HFF-Myc (cell line): ENCODE data around the gene RTF2.

ENCODE experiments used
- DNase-seq: peaks from one replicate; pipeline ENCODE4 v3.0.0-alpha.2; 2011; ENCODE audit warnings: low read depth; ENCODE audit errors: extremely low read depth
- H3K4me3 ChIP-seq: replicated peaks from 2 replicates; pipeline ENCODE4 v1.5.1; 2011; ENCODE audit warnings: low read depth, mild to moderate bottlenecking, control low read depth, low read length
- CTCF ChIP-seq: IDR thresholded peaks from 2 replicates; pipeline ENCODE4 v1.5.1; 2012; ENCODE audit warnings: mild to moderate bottlenecking, low read depth, low read length, control low read depth; ENCODE audit errors: missing control alignments

Gene RTF2, protein sequence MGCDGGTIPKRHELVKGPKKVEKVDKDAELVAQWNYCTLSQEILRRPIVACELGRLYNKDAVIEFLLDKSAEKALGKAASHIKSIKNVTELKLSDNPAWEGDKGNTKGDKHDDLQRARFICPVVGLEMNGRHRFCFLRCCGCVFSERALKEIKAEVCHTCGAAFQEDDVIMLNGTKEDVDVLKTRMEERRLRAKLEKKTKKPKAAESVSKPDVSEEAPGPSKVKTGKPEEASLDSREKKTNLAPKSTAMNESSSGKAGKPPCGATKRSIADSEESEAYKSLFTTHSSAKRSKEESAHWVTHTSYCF

GRCh38 chr20:56468316-56469076, at the start of gene RTF2:
RTF2 (plus strand) TSS chr20:56468627; CDS start chr20:56468698, 71 bp downstream.
- TF ChIP-seq CTCF: no peak
- peak; percentile 81 for DNase-seq
- H3K4me3 ChIP-seq: peak within 1 kb of the TSS; percentile 67

DNA sequence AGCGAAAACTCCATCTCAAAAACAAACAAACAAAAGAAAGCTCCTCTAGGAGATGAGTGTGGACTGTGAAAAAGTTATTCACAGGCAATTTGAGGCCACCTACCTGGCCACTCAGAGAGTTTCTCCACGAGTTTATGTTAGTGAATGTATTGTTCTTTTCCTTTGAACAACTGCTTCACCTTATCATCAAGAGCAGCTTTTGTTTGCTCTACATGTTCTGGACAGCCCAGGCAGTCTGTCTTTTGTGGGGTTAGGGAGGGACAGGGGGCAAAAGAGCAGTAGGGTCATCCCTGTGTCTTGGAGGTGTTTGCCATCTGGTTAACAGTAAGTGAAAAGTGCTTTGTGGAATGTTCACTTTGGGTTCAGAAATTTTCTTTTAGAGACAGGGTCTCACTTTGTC, 48.4 kb upstream of the RTF2 start:
- no peak for TF ChIP-seq CTCF
- H3K4me3 ChIP-seq: no peak overlapping the region
- DNase-seq: no peak

DNA sequence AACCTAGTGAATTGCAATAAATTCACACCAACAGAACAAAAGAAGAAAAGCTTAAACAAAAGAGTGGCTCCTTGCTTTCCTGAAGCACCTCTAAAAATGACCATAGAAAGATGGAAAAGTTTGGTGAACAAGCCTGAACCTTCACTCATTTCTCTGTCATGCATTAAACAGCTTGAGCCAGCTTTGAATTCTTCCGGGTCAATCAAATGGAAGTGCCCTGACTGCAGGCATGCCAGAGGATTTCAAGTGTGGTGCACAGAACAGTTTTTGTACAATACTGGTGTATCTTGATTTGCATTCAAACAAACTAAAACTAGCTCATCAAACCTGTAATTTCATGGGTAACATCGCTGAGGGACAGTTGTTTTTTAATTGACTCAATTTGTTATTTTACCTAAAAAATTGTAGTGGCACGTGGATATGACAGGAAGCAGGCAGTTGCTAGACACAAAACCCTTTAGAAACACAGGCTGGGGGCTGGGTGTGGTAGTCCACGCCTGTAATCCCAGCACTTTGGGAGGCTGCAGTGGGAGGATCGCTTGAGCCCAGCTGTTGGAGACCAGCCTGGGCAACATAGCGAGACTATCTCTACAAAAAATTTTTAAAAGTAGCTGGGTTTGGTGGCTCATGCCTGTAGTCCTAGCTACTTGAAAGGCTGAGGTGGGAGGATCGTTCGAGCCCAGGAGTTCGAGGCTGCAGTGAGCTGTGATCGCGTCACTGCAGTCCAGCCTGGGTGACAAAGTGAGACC, 47.3 kb upstream of the RTF2 start:
- H3K4me3 ChIP-seq: no peak overlapping the region
- TF ChIP-seq CTCF: no peak
- no peak for DNase-seq

GRCh38 chr20:56422076-56422823, 46.2 kb upstream of the RTF2 start:
- DNase-seq: peak; percentile 71
- no peak overlapping the region for H3K4me3 ChIP-seq
- no peak for TF ChIP-seq CTCF

- no peak for DNase-seq
- H3K4me3 ChIP-seq: no peak overlapping the region
Measured at GRCh38 chr20:56422824-56423189, 45.6 kb upstream of the RTF2 start.

More at GRCh38 chr20:56422824-56423189, 45.6 kb upstream of the RTF2 start:
- TF ChIP-seq CTCF: no peak
